Right lung (tissue), 5 donors: Measurements from ENCODE around the gene TMEM150C. TPM values are rescaled to one million over a fixed set of nuclear protein-coding genes. Genes with fewer than 3 reads are reported as not detected.

Experiments
- polyA plus RNA-seq, 5 donors: library from polyadenylated mRNA; unstranded; fragments of 120-200 nt; gene quantifications; one replicate each; pipeline versions ENCODE4 v1.2.1 to v1.2.3, GENCODE V29; 2013; ENCODE audit warnings: inconsistent platforms in 1 of 5, low replicate concordance in 1 of 5; ENCODE audit not compliant: insufficient read length in 5 of 5, insufficient read depth in 1 of 5

Gene TMEM150C
- polyA plus RNA-seq, 5 donors: 14.5 to 18.2 (median 15.4) TPM

Other genes with a start within 250 kb of the TMEM150C start
- gene HNRNPD, start 188.0 kb downstream of the TMEM150C start, polyA plus RNA-seq: 100 to 1,000 TPM; 487 to 651 (median 583) TPM
- 100 to 1,000 TPM; 441 to 612 (median 546) TPM for gene HNRNPDL, start 131.5 kb downstream of the TMEM150C start, polyA plus RNA-seq
- gene ENOPH1, start 131.4 kb downstream of the TMEM150C start, polyA plus RNA-seq: 10 to 100 TPM; 47.4 to 64.6 (median 59.0) TPM
- gene SCD5, start 236.8 kb upstream of the TMEM150C start, polyA plus RNA-seq: 10 to 100 TPM; 35.5 to 41.9 (median 38.5) TPM